ENCODE measurements around the gene PNPLA5. TPM values are rescaled to one million over a fixed set of nuclear protein-coding genes. Genes with fewer than 3 reads are reported as not detected.

The PNPLA5 gene
- total and polyA plus RNA-seq, 2 of the 8 experiments (the other 6 are each of a cell fraction or from before 2014, with no cell fraction given): 3.9 to 6.8 TPM

DNA sequence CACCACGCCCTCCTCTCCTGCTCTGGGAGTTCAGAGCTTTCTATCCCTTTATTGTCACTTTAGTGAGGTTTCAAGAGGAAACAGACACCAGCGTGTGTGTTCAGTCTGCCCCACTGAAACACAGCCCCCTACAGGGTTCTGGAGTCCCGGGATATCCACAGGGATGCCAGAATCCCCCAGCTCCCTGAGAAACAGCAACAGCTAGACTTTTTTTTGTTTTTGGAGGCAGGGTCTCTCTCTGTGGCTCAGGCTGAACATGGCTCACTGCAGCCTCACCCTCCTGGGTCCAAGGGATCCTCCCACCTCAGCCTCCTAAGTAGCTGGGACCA, 39.9 kb downstream of the PNPLA5 start:
- no peak overlapping the region for H3K23ac ChIP-seq (ENCODE audit: insufficient read length)
- 86% methylated on average over 3 of the region's 3 CpGs; no CpG with 5 or more reads in 1 of the 2 experiments for whole genome bisulfite sequencing, 2 experiments (ENCODE audit: extremely low coverage in 1 of 2, insufficient coverage in 1 of 2, insufficient read length in 1 of 2, insufficient replicate concordance in 2 of 2, low coverage in 1 of 2, low lambda C conversion rate in 2 of 2, missing lambda C conversion rate in 1 of 2)
- TF ChIP-seq RFX5 (IDR thresholded peaks at IDR 0.05; ENCODE audit: borderline replicate concordance, low read depth, low read length) (no peak), BRCA1 (IDR thresholded peaks at IDR 0.05; ENCODE audit: low read depth, low read length) (no peak), RNF2 (IDR thresholded peaks at IDR 0.05; ENCODE audit: borderline replicate concordance, low read depth, low read length, missing control alignments, poor library complexity, severe bottlenecking) (no peak), JUND (IDR thresholded peaks at IDR 0.05; ENCODE audit: low read length) (no peak), GABPA (IDR thresholded peaks at IDR 0.05; ENCODE audit: borderline replicate concordance, insufficient read depth, low read length) (no peak)
- TF ChIP-seq, protein P1, sequence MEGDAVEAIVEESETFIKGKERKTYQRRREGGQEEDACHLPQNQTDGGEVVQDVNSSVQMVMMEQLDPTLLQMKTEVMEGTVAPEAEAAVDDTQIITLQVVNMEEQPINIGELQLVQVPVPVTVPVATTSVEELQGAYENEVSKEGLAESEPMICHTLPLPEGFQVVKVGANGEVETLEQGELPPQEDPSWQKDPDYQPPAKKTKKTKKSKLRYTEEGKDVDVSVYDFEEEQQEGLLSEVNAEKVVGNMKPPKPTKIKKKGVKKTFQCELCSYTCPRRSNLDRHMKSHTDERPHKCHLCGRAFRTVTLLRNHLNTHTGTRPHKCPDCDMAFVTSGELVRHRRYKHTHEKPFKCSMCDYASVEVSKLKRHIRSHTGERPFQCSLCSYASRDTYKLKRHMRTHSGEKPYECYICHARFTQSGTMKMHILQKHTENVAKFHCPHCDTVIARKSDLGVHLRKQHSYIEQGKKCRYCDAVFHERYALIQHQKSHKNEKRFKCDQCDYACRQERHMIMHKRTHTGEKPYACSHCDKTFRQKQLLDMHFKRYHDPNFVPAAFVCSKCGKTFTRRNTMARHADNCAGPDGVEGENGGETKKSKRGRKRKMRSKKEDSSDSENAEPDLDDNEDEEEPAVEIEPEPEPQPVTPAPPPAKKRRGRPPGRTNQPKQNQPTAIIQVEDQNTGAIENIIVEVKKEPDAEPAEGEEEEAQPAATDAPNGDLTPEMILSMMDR (IDR thresholded peaks at IDR 0.05; ENCODE audit: control extremely low read depth in 1 of 3, insufficient read depth in 1 of 3, low read depth in 1 of 3, low read length in 3 of 3): no peak

More for the DNA sequence above, 39.9 kb downstream of the PNPLA5 start:
- DNase-seq (ENCODE audit: low read depth in 1 of 2, low spot score in 2 of 2): no peak
- no peak overlapping the region for H3K4me2 ChIP-seq (ENCODE audit: insufficient read depth in 1 of 2, low read depth in 2 of 2, low read length in 2 of 2)
- no peak for FAIRE-seq
- H3K56ac ChIP-seq (replicated peaks; ENCODE audit: insufficient read length, low read depth, low read length): no peak overlapping the region
- no peak overlapping the region for H4K5ac ChIP-seq (ENCODE audit: insufficient read length, low read depth, low read length)
- no peak overlapping the region for H2AK5ac ChIP-seq (ENCODE audit: low read depth, low read length)
- H3K9me3 ChIP-seq (ENCODE audit: insufficient read depth in 2 of 2, low read depth in 1 of 2, low read length in 1 of 2): 0 out of 4 replicates have a peak, but pooled peaks cover 0 to 2% of the 10 kb centered on the region in 2 experiments
- H3K4me1 ChIP-seq (replicated peaks in 1 of 4; ENCODE audit: control insufficient read depth in 3 of 4, insufficient read depth in 4 of 4, low read length in 3 of 4): peaks cover 0 to 6% (median 0%) of the 10 kb centered on the region in 4 experiments; a peak in 5 of 7 replicates
- H3K4me3 ChIP-seq (ENCODE audit: extremely low read depth in 1 of 4, insufficient read depth in 2 of 4, low read depth in 3 of 4, low read length in 4 of 4): no peak overlapping the region
- no peaks in the 10 kb centered on the region for H3K27me3 ChIP-seq (replicated peaks in 1 of 4; ENCODE audit: control insufficient read depth in 3 of 4, extremely low read depth in 1 of 4, insufficient read depth in 3 of 4, low read length in 3 of 4)
- no peak overlapping the region for H2BK15ac ChIP-seq (ENCODE audit: low read length)
- peaks cover 0 to 72% of the 10 kb centered on the region in 2 experiments; a peak in 3 of 4 replicates for H3K79me2 ChIP-seq (ENCODE audit: control insufficient read depth in 1 of 2, insufficient read depth in 2 of 2, low read length in 2 of 2)
- H2AFZ ChIP-seq (ENCODE audit: low read length): no peak overlapping the region
- no peak overlapping the region for H3K4ac ChIP-seq (replicated peaks; ENCODE audit: insufficient read length, low read depth, low read length)
- H3K27ac ChIP-seq (ENCODE audit: low read depth, low read length): no peak overlapping the region
- no peak overlapping the region for H3K14ac ChIP-seq (ENCODE audit: insufficient read length)
- ChIA-PET CTCF (ENCODE audit: partially characterized antibody) (interaction anchor here (0.7 to 3.7 kb wide), 8 partner anchors 11 to 95 kb away, joined by 3 to 24 read pairs (median 5); no protein-coding TSS in a partner anchor), POLR2A (ENCODE audit: partially characterized antibody) (interaction anchor here (1.0 kb wide), 1 partner anchor 21 kb away, joined by 3 read pairs; no protein-coding TSS in a partner anchor)
- H2BK12ac ChIP-seq (ENCODE audit: low read depth, low read length): no peak overlapping the region
- no peak overlapping the region for H3K9ac ChIP-seq (replicated peaks in 1 of 4; ENCODE audit: extremely low read depth in 1 of 4, low read depth in 3 of 4, low read length in 3 of 4)
- no peak overlapping the region for H3K18ac ChIP-seq (ENCODE audit: extremely low read depth, low read length)
- H4K20me1 ChIP-seq (replicated peaks in 1 of 2; ENCODE audit: control insufficient read depth in 1 of 2, insufficient read depth in 2 of 2, low read length in 2 of 2): peaks cover 7 to 19% of the 10 kb centered on the region in 2 experiments
- H3K36me3 ChIP-seq (ENCODE audit: control insufficient read depth in 2 of 4, insufficient read depth in 4 of 4, low read length in 3 of 4): no peaks in the 10 kb centered on the region
- no peak overlapping the region for H2BK5ac ChIP-seq (ENCODE audit: low read depth, low read length)
- H4K91ac ChIP-seq (replicated peaks; ENCODE audit: insufficient read length, low read length): no peak overlapping the region
- no peak overlapping the region for H4K8ac ChIP-seq (ENCODE audit: extremely low read depth, insufficient read depth, low read length)
- H3K23me2 ChIP-seq (ENCODE audit: low read depth, low read length): peaks cover 4% of the 10 kb centered on the region; the same call in 1 of the 2 replicates
- H3K79me1 ChIP-seq (ENCODE audit: low read depth, low read length): peaks cover 48% of the 10 kb centered on the region
- no peak overlapping the region for H2BK120ac ChIP-seq (replicated peaks; ENCODE audit: low read depth, low read length)
- no peak overlapping the region for H2BK20ac ChIP-seq (ENCODE audit: low read length)
